ENCODE results near the gene PNPLA7.

- no peak for TF ChIP-seq CTCF (IDR thresholded peaks at IDR 0.05)
- no peak for TF ChIP-seq POLR2AphosphoS5 (IDR thresholded peaks at IDR 0.05)
- TF ChIP-seq POLR2A (IDR thresholded peaks at IDR 0.05) = no peak
- no peak for TF ChIP-seq EP300 (IDR thresholded peaks at IDR 0.05)
Observed at GRCh38 chr9:137476856-137477255, 73.3 kb downstream of the PNPLA7 start.

All from suprapubic skin (tissue), 4 donors.